HFFc6 (cell line): ENCODE data around the gene PPAT. TPM values are rescaled to one million over a fixed set of nuclear protein-coding genes. Genes with fewer than 3 reads are reported as not detected.

Source experiments
- DNase-seq: peaks from one replicate; pipeline ENCODE4 v3.0.0-alpha.2; 2018
- H3K27ac Mint-ChIP-seq: 2 replicates; pipeline ENCODE4 v1.8.0; 2020; ENCODE audit warnings: mild to moderate bottlenecking, mixed read lengths
- H3K27me3 Mint-ChIP-seq: 2 replicates; pipeline ENCODE4 v1.8.0; 2021; ENCODE audit warnings: mild to moderate bottlenecking, moderate library complexity, mixed read lengths; ENCODE audit not compliant: insufficient read depth
- H3K36me3 Mint-ChIP-seq: 2 replicates; pipeline ENCODE4 v1.8.0; 2021; ENCODE audit warnings: low read depth, mixed read lengths
- H3K4me1 Mint-ChIP-seq: 2 replicates; pipeline ENCODE4 v1.8.0; 2020; ENCODE audit warnings: low read depth, mixed read lengths
- H3K4me3 Mint-ChIP-seq: 2 replicates; pipeline ENCODE4 v1.8.0; 2020; ENCODE audit warnings: mild to moderate bottlenecking, moderate library complexity, mixed read lengths
- H3K9me3 Mint-ChIP-seq: 2 replicates; pipeline ENCODE4 v1.8.0; 2020; ENCODE audit warnings: mild to moderate bottlenecking, mixed read lengths
- total RNA-seq, 6 experiments: library from RNA; stranded (reverse); fragmentation: NEBNext Ultra II Directional; extraction: Animal tissue kit (Norgen Biotek cat#: 25700); gene quantifications; 2 replicates in 1 of 6; 3 replicates in 5 of 6; pipeline ENCODE4 v1.2.3, GENCODE V29; 2021
- TF ChIP-seq, protein P1 (sequence below): fragments of 200-600 bp; sonication (generic); IDR thresholded peaks from 2 replicates; pipeline ENCODE4 v1.5.0; 2021; ENCODE audit warnings: antibody characterized with exemption, mild to moderate bottlenecking

The PPAT gene
- total RNA-seq, 6 experiments from 2014 or later: 19.3 to 26.3 (median 22.3) TPM

DNA sequence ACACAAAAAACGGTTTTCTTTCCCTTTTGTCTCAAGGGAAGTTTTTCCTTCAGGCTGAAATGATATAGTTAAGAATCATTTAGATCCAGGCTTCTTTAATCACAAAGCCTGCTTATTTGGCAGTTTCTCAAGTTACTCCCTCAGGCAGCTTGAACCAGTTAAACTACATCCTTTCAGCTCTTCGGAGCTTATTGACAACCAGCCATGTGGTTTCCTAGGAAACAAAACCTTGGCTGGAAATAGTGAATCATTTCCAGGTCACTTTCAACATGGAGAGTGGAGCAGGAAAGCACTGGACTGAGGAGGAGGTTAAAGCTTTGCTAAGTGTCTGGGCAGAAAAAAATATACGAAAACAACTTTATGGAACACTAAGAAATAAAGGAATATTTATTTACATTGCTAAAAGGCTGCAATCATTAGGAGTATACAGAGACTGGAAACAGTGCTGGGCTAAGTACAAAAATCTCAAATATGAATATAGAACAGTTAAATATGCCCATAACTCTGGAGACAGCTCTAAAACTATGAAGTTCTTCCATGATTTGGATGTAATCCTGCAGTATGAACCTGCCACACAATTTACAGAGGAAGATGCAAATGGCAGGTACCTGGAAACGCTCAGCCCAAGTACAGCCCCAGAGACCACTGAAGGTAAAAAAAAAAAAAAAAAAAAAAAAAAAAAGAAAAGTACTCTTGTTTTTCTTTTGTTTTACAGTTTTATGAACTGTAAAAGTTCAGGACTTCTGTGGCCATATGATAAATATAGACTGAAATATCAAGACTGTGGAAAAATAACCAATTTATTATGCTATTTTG lies 25.0 kb downstream of the PPAT start:
- H3K27ac Mint-ChIP-seq: peak overlapping the region; percentile 100
- no peaks in the 10 kb centered on the region for H3K9me3 Mint-ChIP-seq
- peak; percentile 99 for DNase-seq
- H3K4me1 Mint-ChIP-seq: peaks cover 57% of the 10 kb centered on the region
- H3K36me3 Mint-ChIP-seq: 0 out of 2 replicates have a peak, but pooled peaks cover 6% of the 10 kb centered on the region
- TF ChIP-seq, protein P1, sequence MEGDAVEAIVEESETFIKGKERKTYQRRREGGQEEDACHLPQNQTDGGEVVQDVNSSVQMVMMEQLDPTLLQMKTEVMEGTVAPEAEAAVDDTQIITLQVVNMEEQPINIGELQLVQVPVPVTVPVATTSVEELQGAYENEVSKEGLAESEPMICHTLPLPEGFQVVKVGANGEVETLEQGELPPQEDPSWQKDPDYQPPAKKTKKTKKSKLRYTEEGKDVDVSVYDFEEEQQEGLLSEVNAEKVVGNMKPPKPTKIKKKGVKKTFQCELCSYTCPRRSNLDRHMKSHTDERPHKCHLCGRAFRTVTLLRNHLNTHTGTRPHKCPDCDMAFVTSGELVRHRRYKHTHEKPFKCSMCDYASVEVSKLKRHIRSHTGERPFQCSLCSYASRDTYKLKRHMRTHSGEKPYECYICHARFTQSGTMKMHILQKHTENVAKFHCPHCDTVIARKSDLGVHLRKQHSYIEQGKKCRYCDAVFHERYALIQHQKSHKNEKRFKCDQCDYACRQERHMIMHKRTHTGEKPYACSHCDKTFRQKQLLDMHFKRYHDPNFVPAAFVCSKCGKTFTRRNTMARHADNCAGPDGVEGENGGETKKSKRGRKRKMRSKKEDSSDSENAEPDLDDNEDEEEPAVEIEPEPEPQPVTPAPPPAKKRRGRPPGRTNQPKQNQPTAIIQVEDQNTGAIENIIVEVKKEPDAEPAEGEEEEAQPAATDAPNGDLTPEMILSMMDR: no peak
- H3K4me3 Mint-ChIP-seq: peak overlapping the region; percentile 90
- no peaks in the 10 kb centered on the region; the same call in 1 of the 2 replicates for H3K27me3 Mint-ChIP-seq

DNA sequence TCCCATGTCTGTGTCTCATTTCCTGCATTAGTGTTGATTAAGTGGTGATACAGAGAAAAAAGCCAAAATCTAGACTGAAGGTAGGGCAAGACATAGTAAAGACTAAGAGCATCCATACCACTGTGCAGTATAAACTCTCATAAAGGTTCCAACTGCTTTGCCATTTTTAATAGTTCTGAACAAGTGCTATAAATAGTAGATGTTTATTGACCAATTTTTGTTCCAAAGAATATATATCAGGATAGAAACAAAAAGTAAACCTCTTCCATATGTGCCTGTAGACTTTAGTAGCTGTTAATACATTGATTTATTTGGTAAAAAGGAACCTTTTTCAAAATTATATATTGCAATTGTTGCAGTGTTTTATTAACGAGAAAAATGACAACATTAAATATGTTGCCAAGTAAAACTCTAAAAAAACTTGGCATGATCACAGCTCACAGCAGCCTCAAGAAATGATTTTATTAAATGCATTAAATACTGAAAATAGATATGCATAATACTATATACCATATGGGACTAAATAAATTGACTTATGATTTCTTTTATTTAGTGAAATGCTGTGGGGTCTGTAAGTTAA lies 25.8 kb downstream of the PPAT start:
- no peak for DNase-seq
- H3K4me3 Mint-ChIP-seq: peak overlapping the region; percentile 90
- 0 out of 2 replicates have a peak, but pooled peaks cover 6% of the 10 kb centered on the region for H3K36me3 Mint-ChIP-seq
- H3K27ac Mint-ChIP-seq: peak overlapping the region; percentile 100
- TF ChIP-seq, protein P1: no peak
- no peaks in the 10 kb centered on the region for H3K9me3 Mint-ChIP-seq
- no peaks in the 10 kb centered on the region; the same call in 1 of the 2 replicates for H3K27me3 Mint-ChIP-seq
- peaks cover 48% of the 10 kb centered on the region for H3K4me1 Mint-ChIP-seq

DNA sequence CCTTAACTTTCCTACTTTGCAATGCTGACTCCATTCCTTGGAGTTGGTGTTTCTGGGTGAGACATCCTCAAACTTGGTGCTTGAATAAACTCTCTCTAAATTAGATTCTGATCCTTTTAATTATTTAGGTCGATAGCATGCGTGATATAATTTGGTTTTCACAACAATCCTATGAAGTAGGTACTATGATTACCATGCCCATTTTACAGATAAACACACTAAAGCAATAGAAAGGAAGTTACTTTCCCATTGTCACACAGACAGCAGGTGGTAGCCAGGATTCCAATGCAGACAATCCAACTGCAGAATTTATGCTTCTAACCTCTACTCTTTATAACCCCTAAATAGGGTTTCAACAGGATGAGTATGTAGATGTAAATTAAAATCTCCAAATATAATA lies 26.4 kb downstream of the PPAT start:
- Mint-ChIP-seq H3K27ac (peak overlapping the region; percentile 100), H3K9me3 (no peaks in the 10 kb centered on the region), H3K4me3 (no peak overlapping the region), H3K27me3 (no peaks in the 10 kb centered on the region; the same call in 1 of the 2 replicates), H3K4me1 (peaks cover 42% of the 10 kb centered on the region), H3K36me3 (0 out of 2 replicates have a peak, but pooled peaks cover 6% of the 10 kb centered on the region)
- TF ChIP-seq, protein P1: no peak
- DNase-seq: no peak

DNA sequence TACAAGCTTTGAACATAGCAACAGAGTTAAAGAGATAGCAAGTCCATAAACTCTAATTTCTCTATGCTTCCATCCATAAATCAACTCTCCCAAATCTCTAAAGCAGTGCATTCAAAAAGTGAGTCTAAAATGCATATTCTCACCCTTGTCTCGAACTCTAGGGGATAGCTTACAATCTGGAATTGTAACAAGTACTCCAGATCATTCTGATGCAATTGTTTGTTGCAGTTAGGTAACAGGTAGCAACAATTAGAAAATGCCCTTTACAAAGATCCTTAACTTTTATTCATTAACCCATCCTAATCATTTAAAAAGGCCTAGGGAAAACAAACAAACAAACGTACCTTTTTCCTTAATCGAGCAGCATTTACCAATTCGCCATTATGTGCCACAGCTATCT lies 29.3 kb downstream of the PPAT start:
- 0 out of 2 replicates have a peak, but pooled peaks cover 6% of the 10 kb centered on the region for H3K36me3 Mint-ChIP-seq
- H3K27ac Mint-ChIP-seq: no peak overlapping the region; the same call in 1 of the 2 replicates
- no peaks in the 10 kb centered on the region; the same call in 1 of the 2 replicates for H3K27me3 Mint-ChIP-seq
- H3K4me1 Mint-ChIP-seq: peaks cover 24% of the 10 kb centered on the region
- H3K9me3 Mint-ChIP-seq: no peaks in the 10 kb centered on the region
- H3K4me3 Mint-ChIP-seq: no peak overlapping the region
- TF ChIP-seq, protein P1: no peak
- no peak for DNase-seq

DNA sequence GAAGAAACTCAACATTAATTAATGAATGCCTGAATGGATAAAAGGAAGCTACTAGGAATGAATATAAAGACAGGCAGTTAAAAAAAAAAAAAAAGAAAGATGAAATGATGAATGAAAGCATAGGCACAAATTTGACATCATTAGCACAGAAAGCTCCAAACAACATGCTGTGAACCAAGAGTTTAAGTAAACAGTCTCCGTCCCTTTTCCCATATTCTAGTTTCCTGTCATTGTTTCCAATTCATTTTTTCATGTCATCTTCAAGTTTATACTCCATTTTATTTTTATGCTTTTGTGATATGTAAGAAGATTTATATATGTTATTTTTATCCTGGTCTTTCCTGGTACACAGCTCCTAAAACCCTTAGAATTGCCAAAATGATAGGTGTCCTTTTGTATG lies 30.4 kb downstream of the PPAT start:
- H3K4me1 Mint-ChIP-seq: peaks cover 14% of the 10 kb centered on the region
- no peak overlapping the region for H3K27ac Mint-ChIP-seq
- H3K36me3 Mint-ChIP-seq: peaks cover 8% of the 10 kb centered on the region; the same call in 1 of the 2 replicates
- DNase-seq: no peak
- H3K4me3 Mint-ChIP-seq: no peak overlapping the region
- no peaks in the 10 kb centered on the region for H3K9me3 Mint-ChIP-seq
- TF ChIP-seq, protein P1: no peak
- H3K27me3 Mint-ChIP-seq: no peaks in the 10 kb centered on the region; the same call in 1 of the 2 replicates
